Measurements from ENCODE around the gene IGFALS.

DNA sequence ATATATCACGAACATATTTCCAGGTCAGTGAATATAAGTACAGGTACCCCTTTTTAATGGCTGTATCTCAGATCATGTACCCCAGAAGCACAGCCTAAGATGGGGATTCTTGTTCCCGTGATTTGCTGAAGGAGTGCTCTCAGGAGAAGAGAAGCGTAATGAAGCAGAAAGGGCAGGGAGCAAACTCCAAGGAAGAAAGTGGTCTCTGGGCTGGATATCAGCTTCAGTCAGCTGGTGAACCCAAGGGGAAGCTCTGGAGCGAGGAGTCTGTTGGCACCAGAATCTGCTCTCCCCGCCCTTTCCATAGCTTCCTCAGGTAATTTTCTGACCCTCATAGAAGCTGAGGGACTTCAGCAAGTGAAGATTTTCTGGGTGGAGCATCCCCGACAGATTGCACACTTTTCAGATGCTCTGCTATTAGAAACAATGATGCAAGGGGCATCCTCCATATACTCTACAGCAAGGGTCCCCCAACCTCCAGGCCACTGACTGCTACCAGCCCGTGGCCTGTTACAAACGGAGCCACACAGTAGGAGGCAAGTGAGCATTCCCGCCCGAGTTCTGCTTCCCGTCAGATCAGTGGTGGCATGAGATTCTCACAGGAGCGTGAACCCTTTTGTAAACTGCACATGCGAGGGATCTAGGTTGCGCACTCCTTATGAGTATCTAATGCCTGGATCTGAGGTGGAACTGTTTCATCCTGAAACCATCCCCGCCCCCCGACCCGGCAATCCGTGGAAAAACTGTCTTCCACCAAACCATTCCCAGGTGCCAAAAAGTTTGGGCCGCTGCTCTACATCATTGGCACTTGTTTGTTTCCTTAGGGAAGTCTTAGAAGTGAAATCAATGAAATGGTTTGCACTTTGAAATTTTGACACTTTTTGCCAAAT, 37.9 kb upstream of the IGFALS start:
- TF ChIP-seq SMC3 (IDR thresholded peaks at IDR 0.05; ENCODE audit: low read depth, low read length) (no peak), RFX5 (IDR thresholded peaks at IDR 0.05; ENCODE audit: low read depth, low read length) (no peak), MAZ (IDR thresholded peaks at IDR 0.05; ENCODE audit: borderline replicate concordance, low read depth, low read length) (no peak)
- TF ChIP-seq, protein P1, sequence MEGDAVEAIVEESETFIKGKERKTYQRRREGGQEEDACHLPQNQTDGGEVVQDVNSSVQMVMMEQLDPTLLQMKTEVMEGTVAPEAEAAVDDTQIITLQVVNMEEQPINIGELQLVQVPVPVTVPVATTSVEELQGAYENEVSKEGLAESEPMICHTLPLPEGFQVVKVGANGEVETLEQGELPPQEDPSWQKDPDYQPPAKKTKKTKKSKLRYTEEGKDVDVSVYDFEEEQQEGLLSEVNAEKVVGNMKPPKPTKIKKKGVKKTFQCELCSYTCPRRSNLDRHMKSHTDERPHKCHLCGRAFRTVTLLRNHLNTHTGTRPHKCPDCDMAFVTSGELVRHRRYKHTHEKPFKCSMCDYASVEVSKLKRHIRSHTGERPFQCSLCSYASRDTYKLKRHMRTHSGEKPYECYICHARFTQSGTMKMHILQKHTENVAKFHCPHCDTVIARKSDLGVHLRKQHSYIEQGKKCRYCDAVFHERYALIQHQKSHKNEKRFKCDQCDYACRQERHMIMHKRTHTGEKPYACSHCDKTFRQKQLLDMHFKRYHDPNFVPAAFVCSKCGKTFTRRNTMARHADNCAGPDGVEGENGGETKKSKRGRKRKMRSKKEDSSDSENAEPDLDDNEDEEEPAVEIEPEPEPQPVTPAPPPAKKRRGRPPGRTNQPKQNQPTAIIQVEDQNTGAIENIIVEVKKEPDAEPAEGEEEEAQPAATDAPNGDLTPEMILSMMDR (conservative IDR thresholded peaks at IDR 0.05; ENCODE audit: low read depth, low read length) = no peak
